Inflammatory macrophage treated with lipopolysaccharide for 4 hours (primary cell): Measurements from ENCODE around the gene ATP6AP2.
A peak's percentile ranks its signal among the peaks of the same experiment; 100 is the strongest.
"Not testable (repeated sequence)": the region's sequence is repeated elsewhere in the genome, so short reads cannot be mapped to it uniquely, and the experiment has no call there.

Source experiments
- DNase-seq: peaks from one replicate; pipeline ENCODE4 v3.0.0-alpha.2; 2020

The ATP6AP2 gene, protein sequence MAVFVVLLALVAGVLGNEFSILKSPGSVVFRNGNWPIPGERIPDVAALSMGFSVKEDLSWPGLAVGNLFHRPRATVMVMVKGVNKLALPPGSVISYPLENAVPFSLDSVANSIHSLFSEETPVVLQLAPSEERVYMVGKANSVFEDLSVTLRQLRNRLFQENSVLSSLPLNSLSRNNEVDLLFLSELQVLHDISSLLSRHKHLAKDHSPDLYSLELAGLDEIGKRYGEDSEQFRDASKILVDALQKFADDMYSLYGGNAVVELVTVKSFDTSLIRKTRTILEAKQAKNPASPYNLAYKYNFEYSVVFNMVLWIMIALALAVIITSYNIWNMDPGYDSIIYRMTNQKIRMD

DNA sequence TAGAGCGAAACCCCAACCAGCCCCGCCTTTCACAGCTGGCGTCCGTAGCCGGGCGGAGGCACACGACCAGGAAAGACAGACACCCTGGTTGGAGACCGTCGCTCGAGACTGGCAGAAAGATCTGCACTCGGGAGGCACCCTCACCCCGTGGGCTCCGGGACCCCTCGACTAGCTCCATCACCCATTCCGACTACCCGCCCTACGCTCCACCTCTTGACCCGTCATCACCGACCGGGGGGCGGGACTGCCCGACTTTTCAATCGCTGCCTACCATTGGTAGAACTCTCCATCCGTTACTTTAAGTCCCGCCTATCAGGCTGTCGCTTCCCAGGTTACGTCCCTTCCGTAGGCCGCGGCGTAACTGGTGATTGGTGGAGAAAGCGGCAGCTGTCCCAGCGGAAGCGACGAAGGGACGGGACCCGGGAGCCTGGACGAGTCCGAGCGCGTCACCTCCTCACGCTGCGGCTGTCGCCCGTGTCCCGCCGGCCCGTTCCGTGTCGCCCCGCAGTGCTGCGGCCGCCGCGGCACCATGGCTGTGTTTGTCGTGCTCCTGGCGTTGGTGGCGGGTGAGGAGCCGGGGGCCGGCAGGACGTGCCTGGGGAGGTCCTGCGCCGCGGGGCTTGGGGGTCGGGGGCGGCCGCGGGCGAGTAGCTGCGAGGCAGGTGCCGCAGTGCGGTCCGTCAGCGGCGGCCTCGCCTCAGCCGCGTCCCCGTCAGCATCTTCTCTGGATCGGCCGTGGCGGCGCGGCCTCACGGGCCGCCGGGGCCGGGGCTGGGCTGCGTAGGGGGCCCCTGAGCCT, at the start of gene ATP6AP2:
TSS of gene ATP6AP2 (plus strand) at position 434 of the 799 bp plus-strand sequence. CDS start at position 530, 96 bp downstream.
- peak; percentile 96 for DNase-seq

- DNase-seq = no peak
Measured at GRCh38 chrX:40531056-40531826, 49.5 kb upstream of the ATP6AP2 start.

- DNase-seq = no peak
Measured at GRCh38 chrX:40537310-40537709, 43.5 kb upstream of the ATP6AP2 start.

- no peak for DNase-seq
Measured at GRCh38 chrX:40538406-40538805, 42.4 kb upstream of the ATP6AP2 start.

DNA sequence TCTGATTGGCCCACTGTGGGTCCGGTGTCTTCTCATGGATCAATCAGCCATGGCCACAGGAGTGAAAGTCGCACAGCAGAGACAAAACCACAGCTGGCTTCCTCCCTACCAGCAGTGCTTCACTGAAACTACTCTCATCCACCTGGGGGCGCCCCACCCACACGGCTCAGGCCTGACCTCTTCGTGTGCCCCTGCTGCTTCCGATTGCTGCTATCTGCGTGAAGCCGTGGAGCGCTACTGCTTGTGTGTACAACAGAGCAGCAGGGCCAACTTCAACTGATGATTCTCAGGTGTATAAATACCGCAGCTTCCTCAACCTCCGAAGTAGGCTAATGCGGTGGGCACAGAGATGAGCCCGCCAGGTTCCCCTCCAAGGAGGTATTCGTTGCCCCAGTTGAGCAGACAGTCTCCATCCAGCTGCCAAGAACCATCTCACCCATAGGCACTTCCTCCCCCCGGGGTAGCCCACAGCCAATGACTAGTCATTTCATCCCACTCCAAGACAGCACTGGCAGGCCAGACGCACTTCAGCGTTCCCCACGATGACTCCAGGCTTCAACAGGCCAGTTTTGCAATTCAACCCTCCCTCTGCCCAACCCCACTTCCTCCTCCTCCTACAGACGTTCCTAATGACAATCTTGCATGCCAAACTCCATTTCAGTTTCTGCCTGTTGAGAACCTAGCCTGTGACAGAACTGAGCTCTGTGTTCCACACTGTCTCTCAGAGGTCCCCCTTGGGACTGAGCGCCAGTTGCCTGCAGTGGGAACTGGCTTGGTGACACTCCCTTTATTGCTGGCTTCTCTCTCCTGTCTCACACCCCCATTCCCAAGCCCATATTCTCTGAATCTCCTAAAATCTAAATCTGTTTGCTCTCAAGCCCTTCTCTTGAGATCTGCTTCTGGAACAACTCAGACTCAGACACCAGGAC, 41.3 kb upstream of the ATP6AP2 start:
- DNase-seq = peak; percentile 92

- no peak for DNase-seq
Measured at GRCh38 chrX:40542208-40542607, 38.6 kb upstream of the ATP6AP2 start.

DNA sequence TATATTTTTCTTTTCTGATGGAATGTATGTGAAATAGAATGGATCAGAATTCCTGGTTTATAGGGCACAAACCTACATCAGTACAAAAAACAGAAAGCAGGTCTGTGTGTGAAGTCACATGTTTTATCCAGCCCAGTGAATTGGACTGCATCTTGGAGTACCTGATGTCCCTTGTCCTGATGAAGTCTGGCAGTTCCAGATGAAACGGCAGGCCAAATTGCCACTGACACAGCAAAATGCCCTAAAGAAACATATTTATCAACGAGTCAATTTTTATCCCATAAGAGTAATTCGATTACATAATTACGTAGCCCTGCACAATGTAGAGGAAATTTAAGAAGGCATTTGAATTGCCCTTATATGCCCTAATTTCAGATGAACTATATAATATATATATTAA, 37.8 kb upstream of the ATP6AP2 start:
- DNase-seq = no peak

DNA sequence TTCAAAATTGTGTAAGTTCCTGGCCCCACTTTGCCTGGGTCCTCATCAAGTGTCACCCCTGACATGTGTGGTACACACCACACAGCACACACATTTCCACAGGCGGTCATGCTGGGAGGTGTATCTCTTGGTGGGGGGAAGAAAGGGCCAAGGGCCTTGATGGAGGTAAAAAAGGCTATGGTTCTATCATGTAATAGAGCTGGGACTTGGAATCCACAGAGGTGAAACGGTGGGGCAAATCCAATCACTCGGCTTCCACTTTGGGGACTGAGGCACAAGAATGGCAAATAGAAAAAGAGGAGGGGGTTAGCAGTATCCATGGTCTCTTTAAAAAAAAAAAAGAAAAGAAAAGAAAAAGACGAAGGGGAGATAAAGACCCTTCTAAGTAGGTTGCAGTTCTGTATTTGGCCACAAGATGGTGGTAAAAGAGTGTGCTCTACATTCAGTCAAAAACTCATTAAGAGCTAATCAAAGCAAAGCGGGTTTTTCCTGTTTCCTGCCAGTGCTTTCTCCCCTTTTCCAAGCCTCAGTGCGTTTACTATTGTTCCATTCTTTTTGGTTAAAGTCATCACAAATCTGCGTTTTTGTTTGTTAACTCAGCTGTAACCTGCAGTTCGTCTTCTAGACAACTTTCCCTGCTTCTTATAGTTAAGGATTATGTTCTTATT, 37.0 kb upstream of the ATP6AP2 start:
- peak; percentile 31 for DNase-seq

DNA sequence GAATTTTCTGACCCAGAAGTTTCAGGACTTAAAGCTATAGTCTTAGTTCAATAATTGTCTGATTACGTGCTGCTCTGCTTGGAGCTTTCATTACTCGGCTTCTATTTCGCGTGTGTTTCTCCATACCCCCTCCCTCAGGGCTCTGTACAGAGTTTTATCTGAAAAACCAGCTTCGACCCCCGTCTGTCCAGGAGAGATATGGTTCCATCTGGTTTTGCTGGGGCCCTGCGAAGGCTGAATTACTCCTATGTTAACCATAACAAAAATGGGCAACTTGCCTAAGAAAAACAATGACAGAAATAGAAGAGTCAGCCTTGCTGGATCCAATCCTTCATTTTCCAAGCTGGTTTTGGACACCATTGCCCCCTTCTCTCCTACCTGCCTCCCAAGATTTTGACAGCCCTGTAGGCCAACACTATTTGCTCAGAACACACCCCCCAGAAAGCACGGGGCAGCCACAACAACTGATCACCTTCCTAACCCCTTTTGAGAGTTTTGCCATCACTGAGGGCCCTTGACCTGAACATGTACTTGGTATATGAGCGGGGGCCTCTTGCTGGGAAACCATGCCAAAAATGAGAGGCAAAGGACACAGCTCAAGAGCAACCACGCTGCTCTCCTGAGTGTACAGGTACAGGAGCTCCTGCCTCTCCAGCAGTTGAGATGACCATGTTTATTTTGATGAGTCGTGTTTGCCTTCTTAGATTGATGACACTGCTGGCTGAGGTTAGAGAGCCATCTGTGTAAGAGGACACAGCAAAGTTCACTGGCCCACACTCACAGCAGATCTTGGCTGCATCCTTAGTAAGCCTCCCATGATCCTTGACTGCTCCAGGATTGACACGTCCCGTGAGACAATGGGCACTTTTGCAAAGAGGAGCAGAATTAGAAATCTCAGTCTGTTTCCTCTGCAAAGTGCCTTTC, 36.2 kb upstream of the ATP6AP2 start:
- peak; percentile 29 for DNase-seq

DNA sequence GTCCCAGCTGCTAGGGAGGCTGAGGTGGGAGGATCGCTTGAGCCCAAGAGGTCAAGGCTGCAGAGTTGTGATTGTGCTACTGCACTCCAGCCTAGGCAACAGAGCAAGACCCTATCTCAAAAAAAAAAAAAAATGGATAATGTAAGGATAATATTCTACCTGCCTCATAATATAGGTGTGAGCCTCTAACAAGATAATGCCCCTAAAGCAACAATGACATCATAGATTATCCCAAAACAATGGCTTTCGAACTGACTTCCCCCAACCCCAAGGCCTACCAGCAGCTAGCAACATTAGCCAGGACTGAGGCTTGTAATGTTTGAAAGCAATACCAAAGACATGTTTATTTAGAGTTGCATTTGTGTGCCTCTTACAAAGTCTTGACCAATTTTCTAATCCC, 33.9 kb upstream of the ATP6AP2 start:
- no peak for DNase-seq

GRCh38 chrX:40550066-40550465, 30.7 kb upstream of the ATP6AP2 start:
- no peak for DNase-seq

- no peak for DNase-seq
Measured at GRCh38 chrX:40552768-40553167, 28.0 kb upstream of the ATP6AP2 start.

GRCh38 chrX:40558590-40558989, 22.2 kb upstream of the ATP6AP2 start:
- DNase-seq = no peak

DNA sequence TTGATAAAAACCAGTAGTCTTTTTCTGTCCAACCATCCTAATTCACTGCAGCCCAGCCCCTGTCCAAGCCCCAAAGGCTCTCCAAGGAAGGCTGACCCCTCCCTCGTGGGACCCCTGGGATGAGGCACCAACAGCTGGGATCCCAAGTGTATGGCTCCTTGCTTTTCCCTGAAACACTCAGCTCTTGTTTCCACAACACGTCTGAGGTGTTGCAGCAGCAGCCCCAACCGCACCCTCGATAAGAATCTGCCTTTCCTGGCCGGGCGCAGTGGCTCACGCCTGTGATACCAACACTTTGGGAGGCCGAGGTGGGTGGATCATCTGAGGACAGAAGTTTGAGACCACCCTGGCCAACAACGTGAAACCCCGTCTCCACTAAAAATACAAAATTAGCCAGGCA, 17.0 kb upstream of the ATP6AP2 start:
- no peak for DNase-seq

- no peak for DNase-seq
Measured at GRCh38 chrX:40564447-40564846, 16.3 kb upstream of the ATP6AP2 start.

DNA sequence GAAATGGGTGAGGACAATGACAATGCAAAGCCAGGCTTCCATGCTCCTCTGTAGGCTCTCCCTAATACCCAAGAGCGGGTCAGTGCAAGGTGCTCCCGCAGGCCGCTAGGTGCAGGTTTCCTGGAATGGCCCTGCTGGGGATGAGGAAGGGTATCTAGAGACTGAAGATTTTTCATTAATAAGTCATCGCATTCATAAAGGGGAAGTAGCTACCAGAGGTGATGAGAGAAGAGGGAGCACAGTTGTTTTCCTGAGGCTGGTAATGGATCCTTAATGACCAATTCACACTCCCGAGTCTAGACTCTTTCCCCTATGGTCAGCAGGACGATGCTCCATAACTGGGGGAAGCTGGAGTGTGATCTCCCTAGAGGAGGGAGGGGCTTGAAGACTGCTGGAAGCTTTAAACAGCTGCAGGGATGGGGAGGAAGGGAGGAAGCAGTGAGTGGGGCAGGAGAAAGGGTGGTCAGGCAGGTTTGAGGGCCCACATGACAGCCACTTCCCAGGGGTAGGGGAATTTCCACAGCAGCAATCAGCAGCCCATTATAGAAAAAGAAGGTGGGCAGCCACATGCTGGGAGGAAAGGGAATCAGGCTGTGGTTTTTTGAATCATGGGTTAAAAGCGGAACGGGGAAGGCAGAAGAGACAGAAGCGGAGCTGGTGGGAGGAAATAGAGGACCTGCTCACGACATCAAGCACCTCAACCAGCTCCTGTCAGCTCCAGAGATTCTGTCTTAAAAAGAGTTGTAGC, 10.2 kb upstream of the ATP6AP2 start:
- peak; percentile 81 for DNase-seq

DNA sequence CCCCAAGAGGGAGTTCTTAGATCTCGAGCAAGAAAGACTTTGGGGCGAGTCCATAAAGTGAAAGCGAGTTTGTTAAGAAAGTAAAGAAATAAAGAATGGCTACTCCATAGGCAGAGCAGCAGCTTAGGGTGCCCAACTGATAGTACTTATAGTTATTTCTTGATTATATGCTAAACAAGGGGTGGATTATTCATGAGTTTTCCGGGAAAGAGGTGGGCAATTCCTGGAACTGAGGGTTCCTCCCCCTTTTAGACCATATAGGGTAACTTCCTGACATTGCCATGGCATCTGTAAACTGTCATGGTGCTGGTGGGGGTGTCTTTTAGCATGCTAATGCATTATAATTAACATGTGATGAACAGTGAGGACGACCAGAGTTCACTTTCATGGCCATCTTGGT, 9.6 kb upstream of the ATP6AP2 start:
- peak; percentile 21 for DNase-seq

DNA sequence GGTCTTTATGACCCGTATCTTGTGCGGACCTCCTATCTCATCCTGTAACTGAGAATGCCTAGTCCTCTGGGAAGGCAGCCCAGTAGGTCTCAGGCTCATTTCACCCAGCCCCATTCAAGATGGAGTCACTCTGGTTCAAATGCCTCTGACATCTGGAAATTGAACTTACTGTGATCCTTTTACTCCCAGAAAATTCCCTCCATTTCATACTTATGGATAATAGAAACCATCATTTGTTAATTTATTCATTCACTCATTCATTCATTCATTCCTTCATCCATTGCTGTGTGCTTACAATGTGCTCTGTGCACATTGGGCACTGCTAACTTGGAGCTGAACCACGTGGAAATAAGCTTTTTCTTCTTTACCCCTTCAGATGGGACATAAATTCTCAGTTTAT, 9.2 kb upstream of the ATP6AP2 start:
- DNase-seq = no peak

GRCh38 chrX:40573763-40574162, 7.0 kb upstream of the ATP6AP2 start:
- DNase-seq = peak; percentile 19

GRCh38 chrX:40575411-40575810, 5.4 kb upstream of the ATP6AP2 start:
- DNase-seq = not testable (repeated sequence)
